ENCODE data around the gene ADRM1. TPM values are rescaled to one million over a fixed set of nuclear protein-coding genes. Genes with fewer than 3 reads are reported as not detected.

The ADRM1 gene
- total and polyA plus RNA-seq, 10 of the 15 experiments (the other 5 are each of a cell fraction or from before 2014, with no cell fraction given): 3.4 to 213 (median 95.9) TPM

GRCh38 chr20:62330576-62331317, 27.9 kb downstream of the ADRM1 start:
- no peak for TF ChIP-seq SPI1 (IDR thresholded peaks at IDR 0.05; ENCODE audit: borderline replicate concordance, insufficient read depth, low read depth, low read length)
- no peak for TF ChIP-seq POU2F2 (IDR thresholded peaks at IDR 0.05; ENCODE audit: borderline replicate concordance, low read depth, low read length)
- no peak for TF ChIP-seq FOS (IDR thresholded peaks at IDR 0.05; ENCODE audit: borderline replicate concordance, extremely low read depth, insufficient read length)
- no peak for TF ChIP-seq SREBF2 (IDR thresholded peaks at IDR 0.05; ENCODE audit: low read length)
- TF ChIP-seq BHLHE40 (IDR thresholded peaks at IDR 0.05; ENCODE audit: borderline replicate concordance in 1 of 2, low read depth in 2 of 2, low read length in 1 of 2): no peak
- TF ChIP-seq ZBTB11 (CRISPR knock-in tag; IDR thresholded peaks at IDR 0.05): no peak
- no peak for TF ChIP-seq BCL3 (IDR thresholded peaks at IDR 0.05; ENCODE audit: borderline replicate concordance, insufficient read depth, low read depth, low read length, poor library complexity, severe bottlenecking)
- TF ChIP-seq MEF2A (IDR thresholded peaks at IDR 0.05; ENCODE audit: insufficient read depth, low read depth, low read length): no peak
- no peak for TF ChIP-seq GATAD2B (conservative IDR thresholded peaks at IDR 0.05; ENCODE audit: low read depth)
- TF ChIP-seq TARDBP (IDR thresholded peaks at IDR 0.05; ENCODE audit: borderline replicate concordance): no peak
- no peak for TF ChIP-seq IRF3 (IDR thresholded peaks at IDR 0.05)
- no peak for TF ChIP-seq IKZF2 (IDR thresholded peaks at IDR 0.05)
- no peak for TF ChIP-seq EZH2 (IDR thresholded peaks at IDR 0.05; ENCODE audit: borderline replicate concordance, control insufficient read depth, low read depth, low read length)
- TF ChIP-seq BRCA1 (IDR thresholded peaks at IDR 0.05; ENCODE audit: low read depth, low read length): no peak
- no peak for TF ChIP-seq CBX3 (IDR thresholded peaks at IDR 0.05; ENCODE audit: borderline replicate concordance, low read depth)
- no peak for TF ChIP-seq SIX5 (IDR thresholded peaks at IDR 0.05; ENCODE audit: low read depth, low read length, severe bottlenecking)
- ChIA-PET RAD21 (ENCODE audit: unreplicated experiment) (no interaction called here), CTCF (no interaction called here), SMC1A (ENCODE audit: uncharacterized antibody, unreplicated experiment) (no interaction called here), POLR2A (no interaction called here)
- Histone ChIP-seq H3K27ac (ENCODE audit: control insufficient read depth, insufficient read depth) (no peak overlapping the region), H3K36me3 (ENCODE audit: control insufficient read depth in 2 of 2, insufficient read depth in 2 of 2, low read length in 1 of 2) (no peaks in the 10 kb centered on the region), H3K4me3 (no peak overlapping the region), H3K27me3 (replicated peaks in 1 of 2; ENCODE audit: control insufficient read depth in 2 of 2, insufficient read depth in 2 of 2, low read length in 1 of 2) (no peaks in the 10 kb centered on the region), H3K9ac (ENCODE audit: control insufficient read depth, insufficient read depth, low read length) (no peak overlapping the region), H2AFZ (ENCODE audit: control insufficient read depth, low read depth, low read length) (no peak overlapping the region), H3K4me1 (ENCODE audit: control insufficient read depth, insufficient read depth, low read length) (no peaks in the 10 kb centered on the region), H3K9me3 (replicated peaks; ENCODE audit: control insufficient read depth, insufficient read depth, low read length) (no peaks in the 10 kb centered on the region), H3K4me2 (ENCODE audit: control insufficient read depth, insufficient read depth) (no peak overlapping the region), H3K79me2 (ENCODE audit: control insufficient read depth, insufficient read depth, low read length) (no peaks in the 10 kb centered on the region), H4K20me1 (ENCODE audit: control insufficient read depth, insufficient read depth) (no peaks in the 10 kb centered on the region)
- no peak for FAIRE-seq
- no peak for ATAC-seq
- WGBS (ENCODE audit: insufficient coverage, insufficient replicate concordance, low lambda C conversion rate, missing lambda C conversion rate): 85% methylated on average over 18 of the region's 46 CpGs
- intact Hi-C loops (cut with micrococcal nuclease; ENCODE audit: unreplicated experiment): no loop called here
- in situ Hi-C loops (cut with MboI): no loop called here
- no TSS peak for BruUV-seq (replicated peaks)
- no peak for DNase-seq (ENCODE audit: low read depth, low spot score)
